GM21447 (cell line): Measurements from ENCODE around the gene CSNK2A1.
"Not testable (repeated sequence)": the region's sequence is repeated elsewhere in the genome, so short reads cannot be mapped to it uniquely, and the experiment has no call there.

Experiments used
- ATAC-seq: cut with Tn5 transposase; IDR thresholded peaks from one replicate; pipeline ENCODE4 v1.9.1; 2021; ENCODE audit not compliant: unreplicated experiment

Gene CSNK2A1

GRCh38 chr20:536426-537010 is 7.1 kb downstream of the CSNK2A1 start:
- ATAC-seq: no peak

GRCh38 chr20:535958-536357 is 7.6 kb downstream of the CSNK2A1 start:
- no peak for ATAC-seq

- ATAC-seq: no peak
These were observed 10.1 kb downstream of the CSNK2A1 start for GRCh38 chr20:533526-533925.

- no peak for ATAC-seq
These were observed 11.1 kb downstream of the CSNK2A1 start for GRCh38 chr20:532530-532929.

- peak; percentile 50 for ATAC-seq
These were observed 12.0 kb downstream of the CSNK2A1 start for GRCh38 chr20:531608-532007.

GRCh38 chr20:530321-530720 is 13.3 kb downstream of the CSNK2A1 start:
- ATAC-seq: no peak

- no peak for ATAC-seq
These were observed 14.5 kb downstream of the CSNK2A1 start for GRCh38 chr20:528923-529604.

GRCh38 chr20:527571-527886 is 16.1 kb downstream of the CSNK2A1 start:
- ATAC-seq: no peak

GRCh38 chr20:521860-522259 is 21.7 kb downstream of the CSNK2A1 start:
- no peak for ATAC-seq

- no peak for ATAC-seq
These were observed 23.6 kb downstream of the CSNK2A1 start for GRCh38 chr20:519999-520398.

- no peak for ATAC-seq
These were observed 26.4 kb downstream of the CSNK2A1 start for GRCh38 chr20:517221-517620.

- no peak for ATAC-seq
These were observed 26.8 kb downstream of the CSNK2A1 start for GRCh38 chr20:516799-517198.

- ATAC-seq: no peak
These were observed 27.9 kb downstream of the CSNK2A1 start for GRCh38 chr20:515696-516095.

- ATAC-seq: no peak
These were observed 30.2 kb downstream of the CSNK2A1 start for GRCh38 chr20:513429-513828.

- not testable (repeated sequence) for ATAC-seq
These were observed 33.1 kb downstream of the CSNK2A1 start for GRCh38 chr20:510328-511057.

GRCh38 chr20:508364-508787 is 35.2 kb downstream of the CSNK2A1 start:
- not testable (repeated sequence) for ATAC-seq

GRCh38 chr20:507761-508332 is 35.7 kb downstream of the CSNK2A1 start:
- ATAC-seq: no peak

- no peak for ATAC-seq
These were observed 36.4 kb downstream of the CSNK2A1 start for GRCh38 chr20:507006-507758.

- no peak for ATAC-seq
These were observed 38.9 kb downstream of the CSNK2A1 start for GRCh38 chr20:504632-505075.

- no peak for ATAC-seq
These were observed 40.4 kb downstream of the CSNK2A1 start for GRCh38 chr20:503048-503737.

GRCh38 chr20:497979-498378 is 45.6 kb downstream of the CSNK2A1 start:
- no peak for ATAC-seq
